GM18505 (cell line): ENCODE data around the gene GRAP.

Experiments used
- ATAC-seq: cut with Tn5 transposase; IDR thresholded peaks from one replicate; pipeline ENCODE4 v1.9.1; 2021; ENCODE audit not compliant: unreplicated experiment
- POLR2A ChIP-seq: IDR thresholded peaks from 4 replicates; pipeline ENCODE4 v1.6.1; 2011; ENCODE audit warnings: borderline replicate concordance; ENCODE audit not compliant: insufficient read depth, insufficient read length; ENCODE audit errors: extremely low read depth

GRAP gene

DNA sequence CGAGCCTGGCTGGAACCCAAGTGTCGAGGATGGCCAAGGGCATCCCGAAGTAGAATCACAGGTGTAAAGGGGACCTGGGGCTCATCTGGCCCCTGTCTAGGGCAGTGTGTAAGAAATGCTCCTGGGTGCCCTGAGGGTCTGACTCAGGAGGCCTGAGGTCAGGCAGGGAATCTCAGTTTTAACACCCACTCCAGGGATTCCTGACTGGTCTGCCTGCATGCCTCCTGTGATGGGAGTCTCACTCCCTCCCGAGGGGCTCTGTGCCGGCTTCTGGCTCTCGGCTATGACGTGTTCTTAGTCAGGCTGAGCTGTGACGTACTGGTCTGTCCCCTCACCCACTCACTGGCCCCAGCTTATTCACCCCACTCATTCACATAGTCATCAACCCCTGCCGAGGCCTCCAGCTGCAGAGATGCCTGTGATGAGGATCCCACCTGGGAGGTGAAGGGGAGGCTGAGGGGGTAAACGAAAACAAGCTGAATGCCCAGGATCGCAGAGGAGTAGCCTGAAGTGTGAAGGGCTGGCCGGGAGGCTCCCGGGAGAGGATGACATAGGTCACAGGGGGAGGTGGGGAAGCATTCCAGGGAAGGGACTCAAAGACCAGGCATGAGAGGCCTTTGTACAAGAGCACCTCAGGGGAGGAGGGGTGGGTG is 65.9 kb downstream of the GRAP start:
- no peak for TF ChIP-seq POLR2A
- ATAC-seq = no peak

DNA sequence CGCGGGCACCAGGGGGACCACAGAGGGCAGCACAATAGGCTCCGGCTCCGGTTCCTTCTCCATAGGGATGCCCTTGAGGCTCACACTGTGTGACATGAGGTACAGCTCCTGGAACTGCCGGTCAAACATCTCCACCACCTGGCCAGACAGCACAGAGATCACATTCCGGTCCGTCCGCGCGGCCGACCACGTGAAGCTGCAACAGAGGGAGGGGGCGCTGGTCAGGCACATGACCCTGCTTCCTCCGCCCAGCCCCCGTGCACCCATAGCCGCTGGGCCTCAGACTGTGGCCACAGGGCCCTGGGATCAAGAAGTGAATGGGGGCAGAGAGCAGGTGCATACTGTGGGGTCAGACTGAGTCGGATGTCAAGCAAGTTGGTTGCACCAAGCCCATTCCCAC is 68.1 kb downstream of the GRAP start:
- no peak for ATAC-seq
- TF ChIP-seq POLR2A = no peak

DNA sequence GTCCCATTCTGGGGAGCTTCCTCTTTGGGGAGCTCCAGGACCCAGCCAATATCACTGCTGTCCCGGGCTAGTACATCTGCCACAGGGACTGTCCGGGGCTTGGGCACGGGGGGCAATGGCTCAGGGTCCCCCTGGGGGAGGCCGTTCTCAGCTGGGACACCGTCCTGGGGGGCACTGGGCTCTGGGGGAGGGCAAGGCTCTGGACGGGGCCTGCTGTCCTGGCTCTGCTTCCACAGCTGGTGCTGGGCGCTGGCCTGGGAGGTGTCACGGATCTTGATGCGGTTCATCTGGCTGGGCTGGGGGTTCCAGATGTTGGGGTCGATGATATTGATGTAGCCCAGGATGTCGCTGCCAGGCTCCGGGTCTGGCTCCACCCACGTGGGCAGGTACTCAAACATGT is 68.7 kb downstream of the GRAP start:
- no peak for ATAC-seq
- TF ChIP-seq POLR2A = no peak

DNA sequence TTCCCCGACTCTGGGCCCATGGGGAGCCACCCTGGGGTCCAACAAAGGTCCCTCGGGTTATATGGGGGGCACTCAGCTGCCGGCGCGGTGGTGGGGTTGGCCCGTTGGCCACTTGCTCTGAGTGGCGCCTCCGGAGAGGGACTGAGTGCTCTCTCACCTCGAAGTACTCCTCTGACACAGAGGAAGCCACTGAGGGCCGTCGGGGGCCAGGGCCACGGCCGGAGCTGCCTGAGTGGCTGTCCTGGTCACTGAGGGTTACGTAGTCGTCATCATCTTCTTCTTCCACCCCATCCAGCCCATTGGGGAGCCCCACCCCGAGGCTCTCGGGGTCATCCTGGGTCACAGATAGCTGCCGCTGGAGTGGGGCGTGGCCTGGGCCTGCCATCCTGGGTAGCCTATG is 69.1 kb downstream of the GRAP start:
- ATAC-seq = no peak

DNA sequence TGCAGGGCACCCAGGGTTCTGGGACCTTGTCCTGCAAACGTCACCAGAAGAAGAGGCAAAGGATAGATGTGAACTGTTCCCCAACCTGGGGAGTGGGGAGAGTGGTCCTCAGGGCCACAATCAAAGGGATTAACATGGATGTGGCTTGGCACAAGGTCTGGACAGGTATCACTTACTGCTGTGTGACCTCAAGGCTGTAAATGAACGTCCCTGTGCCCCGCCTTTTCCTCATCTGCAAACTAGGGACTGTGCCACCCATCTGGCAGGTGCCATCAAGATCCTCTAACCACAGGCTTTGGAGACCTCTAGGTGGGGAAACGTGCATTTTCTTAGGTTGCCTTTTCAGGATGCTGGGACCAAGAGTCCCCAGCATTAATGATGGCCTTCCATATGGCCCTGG is 69.7 kb downstream of the GRAP start:
- TF ChIP-seq POLR2A = no peak

More for the DNA sequence above, 69.1 kb downstream of the GRAP start:
- no peak for TF ChIP-seq POLR2A

DNA sequence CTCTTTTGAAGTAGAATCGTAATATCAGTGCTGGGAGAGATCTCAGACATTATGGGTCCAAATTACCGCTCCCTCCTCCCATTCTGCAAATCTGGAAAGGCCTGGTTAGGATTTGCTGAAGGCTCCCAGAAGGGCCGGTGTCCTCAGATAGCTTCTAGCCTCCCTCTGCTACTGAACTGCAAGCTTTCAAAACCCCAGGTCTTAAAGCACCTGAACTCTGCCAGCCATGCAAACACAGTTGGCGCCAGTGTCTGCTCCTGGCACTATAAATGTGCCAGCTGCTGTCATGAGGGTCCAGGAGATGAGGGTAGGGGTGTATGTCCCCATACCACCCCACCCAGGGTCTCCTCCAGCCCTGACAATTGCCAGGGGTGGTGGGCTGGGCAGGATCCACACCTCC is 70.6 kb downstream of the GRAP start:
- TF ChIP-seq POLR2A = no peak
- ATAC-seq = no peak

More for the DNA sequence above, 69.7 kb downstream of the GRAP start:
- ATAC-seq = no peak

DNA sequence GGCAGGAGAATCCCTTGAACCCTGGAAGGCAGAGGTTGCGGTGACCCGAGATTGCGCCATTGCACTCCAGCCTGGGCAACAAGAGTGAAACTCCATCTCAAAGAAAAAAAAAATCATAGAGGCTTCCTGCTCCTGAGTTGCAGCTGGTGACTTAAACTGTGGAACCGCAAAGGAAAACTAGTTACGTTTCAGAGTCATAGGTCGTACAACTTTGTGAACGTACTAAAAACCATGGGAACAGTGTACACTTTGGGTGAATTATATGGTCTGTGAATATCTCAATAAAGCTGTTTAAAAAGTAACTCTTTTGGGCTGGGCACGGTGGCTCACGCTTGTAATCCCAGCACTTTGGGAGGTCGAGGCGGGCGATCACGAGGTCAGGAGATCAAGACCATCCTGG is 71.2 kb downstream of the GRAP start:
- TF ChIP-seq POLR2A = no peak
- ATAC-seq = no peak

DNA sequence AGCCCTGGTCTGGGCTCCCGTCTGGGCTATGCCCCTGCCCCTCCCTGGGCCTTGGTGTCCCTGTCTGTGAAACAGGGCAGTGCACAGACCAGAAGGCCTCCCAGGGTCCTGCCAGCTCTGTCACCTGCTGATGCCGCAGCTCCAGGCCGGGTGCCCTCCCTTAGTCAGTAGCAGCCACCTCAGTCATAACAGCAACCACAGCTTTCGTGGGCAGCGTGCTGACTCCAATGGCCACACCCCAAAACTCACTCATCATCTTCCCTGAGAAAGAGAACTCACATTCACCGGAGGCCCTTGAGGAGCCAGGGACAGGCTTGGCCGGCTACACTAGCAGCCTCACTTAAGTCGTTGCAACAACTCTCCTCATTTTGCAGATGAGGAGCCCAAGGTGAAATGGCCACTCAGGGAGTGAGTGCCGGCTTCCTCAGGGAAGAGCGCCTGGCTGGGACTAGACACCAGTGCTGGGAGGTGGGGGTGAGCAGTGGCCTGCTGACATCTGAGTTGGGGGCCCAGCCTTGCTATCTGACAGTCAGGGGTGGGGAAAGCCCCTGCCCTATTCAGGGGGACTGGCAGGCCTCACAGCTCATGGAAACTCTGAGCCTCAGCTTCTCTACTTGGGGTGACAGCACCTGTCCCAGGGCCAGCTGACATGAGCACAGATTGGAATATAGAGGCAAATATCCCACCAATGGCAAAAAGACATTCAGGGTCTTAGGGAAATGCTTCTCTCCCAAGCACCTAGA is 72.2 kb downstream of the GRAP start:
- no peak for ATAC-seq
- TF ChIP-seq POLR2A = no peak

DNA sequence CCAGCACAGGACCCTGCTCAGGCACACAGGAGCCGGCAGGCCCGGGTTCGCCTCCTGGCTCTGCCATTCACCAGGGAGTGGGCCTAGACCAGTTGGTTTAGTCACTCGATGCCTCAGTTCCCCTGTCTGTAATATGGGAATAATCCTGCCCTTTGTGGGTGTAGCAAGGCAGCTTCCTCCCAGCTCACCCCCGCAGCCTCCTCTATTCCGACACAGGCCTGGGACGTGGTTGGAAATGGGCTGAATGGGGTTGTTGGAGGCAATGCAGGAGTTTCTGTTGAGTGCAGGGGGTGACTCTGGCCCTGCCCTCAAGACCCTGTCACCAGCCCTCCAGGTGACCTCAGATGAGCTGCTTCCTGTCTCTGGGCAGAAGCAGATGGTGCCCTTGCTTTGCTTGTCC is 75.0 kb downstream of the GRAP start:
- no peak for TF ChIP-seq POLR2A
- no peak for ATAC-seq
